ENCODE results near the gene LAMA5. TPM values are rescaled to one million over a fixed set of nuclear protein-coding genes. Genes with fewer than 3 reads are reported as not detected.

LAMA5 gene
- total RNA-seq, 4 donors from 2014 or later: 164 to 427 (median 196) TPM

DNA sequence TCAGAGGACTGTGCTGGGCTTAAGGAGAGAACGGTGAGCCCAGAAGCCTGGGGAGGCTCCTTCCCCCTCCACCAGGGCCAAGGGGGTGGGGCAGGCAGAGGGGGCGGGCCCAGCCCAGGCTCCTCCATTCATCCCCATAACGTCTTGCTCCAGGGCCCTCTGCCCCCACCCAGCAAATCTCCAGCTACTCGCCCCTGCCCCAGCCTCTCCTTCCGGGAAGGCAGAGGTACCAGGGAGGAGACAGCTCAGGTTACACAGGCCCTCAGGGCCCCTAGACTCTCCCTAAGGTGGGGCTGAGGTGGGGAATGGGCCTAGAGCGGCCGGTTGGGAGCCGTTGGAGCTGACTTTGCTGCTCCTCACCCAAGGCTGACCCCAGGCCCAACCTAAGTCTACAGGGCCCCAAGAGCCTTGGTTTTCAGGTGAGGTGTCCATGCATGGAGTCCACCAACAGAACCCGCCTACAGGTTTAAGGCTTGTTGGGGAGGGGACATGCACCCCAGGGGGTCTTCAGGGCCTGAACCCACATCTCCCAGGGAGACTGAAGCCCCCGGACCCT is 1.2 kb downstream of the LAMA5 start:
- 6 to 9% methylated on average over 7 to 9 of the region's 10 CpGs for WGBS, 2 donors
- peak in 1 of 2 donors; percentile 92 for DNase-seq (ENCODE audit: low spot score in 2 of 2)

DNA sequence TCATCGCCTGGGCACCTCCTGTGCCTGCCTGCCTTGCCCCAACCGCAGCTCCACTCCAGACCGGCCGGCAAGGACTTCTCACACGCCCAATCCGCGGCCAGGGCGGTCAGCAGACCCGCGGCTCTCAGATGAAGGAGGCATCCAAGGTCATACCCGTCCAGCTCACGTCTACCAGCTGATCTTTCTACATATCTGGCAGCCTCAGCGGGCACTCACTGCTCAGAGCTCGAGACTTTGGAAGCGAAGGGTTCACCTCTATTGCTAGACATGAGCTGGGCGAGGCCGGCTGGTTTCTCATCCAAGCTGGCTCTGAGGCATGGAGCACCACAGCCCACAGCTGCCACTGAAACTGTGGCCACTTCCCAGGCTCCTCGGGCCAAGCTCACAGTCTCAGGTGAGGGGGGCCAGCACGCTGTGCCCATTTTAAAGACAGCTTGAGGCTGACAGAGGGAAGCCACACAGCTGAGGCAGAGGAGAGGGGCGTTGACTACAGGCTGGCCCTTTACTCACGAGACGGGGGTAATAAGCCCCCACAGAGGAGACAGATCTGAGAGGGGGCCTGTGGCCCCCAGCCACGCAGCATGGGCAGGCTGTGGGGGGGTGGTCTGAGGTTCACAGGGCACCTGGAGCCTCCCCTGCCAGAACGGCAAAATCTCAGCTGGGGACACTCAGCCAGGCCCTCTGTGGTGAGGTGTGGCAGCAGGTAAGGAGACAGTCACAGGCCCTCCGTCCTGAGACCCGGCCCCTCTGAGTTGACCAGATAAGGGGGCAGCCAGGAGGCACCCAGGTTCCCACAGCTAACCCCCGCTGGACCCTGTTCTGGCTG is 2.0 kb downstream of the LAMA5 start:
- WGBS, 2 donors: 20 to 24% methylated on average over 23 to 26 of the region's 27 CpGs
- no peak for DNase-seq (ENCODE audit: low spot score in 2 of 2)
- H3K4me3 ChIP-seq (ENCODE audit: low read depth, poor library complexity, severe bottlenecking): no peak overlapping the region
- TF ChIP-seq POLR2A (IDR thresholded peaks at IDR 0.05): no peak
- TF ChIP-seq, protein P1, sequence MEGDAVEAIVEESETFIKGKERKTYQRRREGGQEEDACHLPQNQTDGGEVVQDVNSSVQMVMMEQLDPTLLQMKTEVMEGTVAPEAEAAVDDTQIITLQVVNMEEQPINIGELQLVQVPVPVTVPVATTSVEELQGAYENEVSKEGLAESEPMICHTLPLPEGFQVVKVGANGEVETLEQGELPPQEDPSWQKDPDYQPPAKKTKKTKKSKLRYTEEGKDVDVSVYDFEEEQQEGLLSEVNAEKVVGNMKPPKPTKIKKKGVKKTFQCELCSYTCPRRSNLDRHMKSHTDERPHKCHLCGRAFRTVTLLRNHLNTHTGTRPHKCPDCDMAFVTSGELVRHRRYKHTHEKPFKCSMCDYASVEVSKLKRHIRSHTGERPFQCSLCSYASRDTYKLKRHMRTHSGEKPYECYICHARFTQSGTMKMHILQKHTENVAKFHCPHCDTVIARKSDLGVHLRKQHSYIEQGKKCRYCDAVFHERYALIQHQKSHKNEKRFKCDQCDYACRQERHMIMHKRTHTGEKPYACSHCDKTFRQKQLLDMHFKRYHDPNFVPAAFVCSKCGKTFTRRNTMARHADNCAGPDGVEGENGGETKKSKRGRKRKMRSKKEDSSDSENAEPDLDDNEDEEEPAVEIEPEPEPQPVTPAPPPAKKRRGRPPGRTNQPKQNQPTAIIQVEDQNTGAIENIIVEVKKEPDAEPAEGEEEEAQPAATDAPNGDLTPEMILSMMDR (IDR thresholded peaks at IDR 0.05): no peak
- intact Hi-C loops (cut with DNase I; ENCODE audit: low total_unique reads): loop anchor here (10.0 kb wide), 1 partner anchor 50 kb away; no protein-coding TSS in a partner anchor

More for the DNA sequence above, 1.2 kb downstream of the LAMA5 start:
- no peak for TF ChIP-seq POLR2A (IDR thresholded peaks at IDR 0.05)
- TF ChIP-seq, protein P1 (IDR thresholded peaks at IDR 0.05): no peak
- intact Hi-C loops (cut with DNase I; ENCODE audit: low total_unique reads): loop anchor here (10.0 kb wide), 1 partner anchor 51 kb away; no protein-coding TSS in a partner anchor
- H3K4me3 ChIP-seq (ENCODE audit: low read depth, poor library complexity, severe bottlenecking): peak overlapping the region; percentile 63

DNA sequence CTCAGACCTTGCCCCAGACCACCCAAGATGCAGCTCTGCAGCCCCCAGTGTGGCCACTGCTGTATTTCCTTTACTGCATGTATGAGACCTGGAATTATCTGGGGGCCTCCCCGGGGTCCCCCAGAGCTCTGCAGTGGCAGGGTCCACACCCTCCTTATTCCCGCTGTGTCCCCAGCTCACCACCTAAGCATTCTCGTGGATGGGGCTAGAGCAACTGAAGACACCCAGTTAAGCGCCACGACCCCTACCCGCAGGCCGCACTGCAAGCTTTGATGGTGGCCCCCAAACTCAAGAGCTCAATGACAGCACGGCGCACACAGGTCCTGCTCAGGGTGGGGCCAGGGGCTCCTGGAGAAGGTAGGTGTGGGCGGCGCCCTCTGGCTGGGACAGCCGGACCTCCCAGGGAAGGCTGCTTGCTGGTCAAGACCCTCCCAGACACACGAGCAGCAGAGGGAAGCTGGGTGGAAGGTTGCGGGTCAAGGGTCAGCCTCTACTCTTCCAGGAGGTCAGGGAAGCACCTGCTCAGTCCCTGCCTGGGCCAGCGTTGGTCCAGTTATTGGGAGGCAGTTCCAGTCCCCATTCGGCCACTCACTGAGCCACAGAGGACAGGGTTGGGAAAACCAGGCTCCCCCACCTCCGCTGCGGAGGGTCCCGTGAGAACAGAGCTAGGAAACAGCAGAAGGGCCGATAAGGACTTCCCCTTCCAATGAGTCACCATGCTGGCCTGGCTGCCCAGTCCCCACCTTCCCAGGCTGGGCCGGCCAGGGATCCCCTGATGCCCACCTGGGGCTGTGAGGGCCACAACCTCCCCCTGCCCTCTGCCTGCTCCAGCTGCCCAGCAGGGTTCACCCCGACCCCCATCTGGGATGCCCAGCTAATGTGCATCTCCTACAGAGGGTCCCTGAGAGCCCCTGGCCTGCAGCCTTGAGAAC is 2.9 kb downstream of the LAMA5 start:
- intact Hi-C loops (cut with DNase I; ENCODE audit: low total_unique reads): loop anchor here (10.0 kb wide), 1 partner anchor 49 kb away; no protein-coding TSS in a partner anchor
- 50 to 51% methylated on average over 22 of the region's 22 CpGs for WGBS, 2 donors
- DNase-seq (ENCODE audit: low spot score in 2 of 2): peak in 1 of 2 donors; percentile 89
- TF ChIP-seq, protein P1 (IDR thresholded peaks at IDR 0.05): no peak
- no peak for TF ChIP-seq POLR2A (IDR thresholded peaks at IDR 0.05)
- H3K4me3 ChIP-seq (ENCODE audit: low read depth, poor library complexity, severe bottlenecking): no peak overlapping the region

DNA sequence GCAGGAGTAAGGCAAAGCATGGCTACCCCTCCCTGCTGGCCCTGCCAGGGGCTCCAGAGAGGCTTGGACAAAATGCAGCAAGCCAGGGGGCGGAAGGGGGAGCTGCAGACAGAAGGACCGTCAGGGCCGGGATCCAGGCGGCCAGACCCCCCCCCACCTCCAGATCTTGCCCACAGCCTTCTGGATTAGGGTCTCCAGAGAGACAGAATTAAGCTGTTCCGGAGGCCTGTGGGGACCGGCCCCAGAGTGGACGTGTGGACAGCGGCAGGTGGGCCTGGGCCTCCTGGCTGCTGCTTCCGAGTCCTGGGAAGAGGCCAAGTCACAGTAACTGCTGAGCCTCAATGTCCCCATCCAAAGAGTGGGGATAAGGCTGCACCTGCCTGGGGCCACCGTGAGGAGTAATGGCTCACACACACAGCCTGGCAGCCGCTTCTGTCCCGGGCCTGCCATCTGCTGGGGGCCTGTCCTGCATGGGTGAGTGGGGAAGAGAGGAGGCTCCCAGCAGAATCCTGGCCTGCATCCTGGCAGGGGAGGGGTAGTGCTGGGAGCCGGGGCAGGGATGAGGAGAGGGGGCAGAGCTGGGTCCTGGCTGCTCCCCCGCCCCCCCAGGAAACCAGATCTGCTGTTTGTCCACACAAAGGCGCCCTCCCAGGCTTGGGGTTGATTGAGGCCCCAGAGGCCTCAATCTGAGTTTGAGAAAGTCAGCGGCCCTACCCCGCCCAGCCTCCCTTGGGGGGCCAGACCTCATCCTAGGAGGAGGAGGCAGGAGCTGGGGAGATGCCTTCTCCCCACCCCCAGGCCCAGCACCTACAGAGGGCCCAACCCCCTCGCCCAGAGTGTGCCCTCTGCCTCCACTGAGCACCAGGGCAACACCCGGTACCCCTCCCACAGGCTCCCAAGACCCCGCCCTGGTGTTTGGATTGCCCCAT is 3.9 kb downstream of the LAMA5 start:
- 46 to 62% methylated on average over 17 to 19 of the region's 20 CpGs for WGBS, 2 donors
- intact Hi-C loops (cut with DNase I; ENCODE audit: low total_unique reads): loop anchor here (10.0 kb wide), 1 partner anchor 48 kb away; no protein-coding TSS in a partner anchor
- peak in 1 of 2 donors; percentile 84 for DNase-seq (ENCODE audit: low spot score in 2 of 2)
- TF ChIP-seq POLR2A (IDR thresholded peaks at IDR 0.05): no peak
- TF ChIP-seq, protein P1 (IDR thresholded peaks at IDR 0.05): no peak
- H3K4me3 ChIP-seq (ENCODE audit: low read depth, poor library complexity, severe bottlenecking): no peak overlapping the region

All from lower leg skin (tissue), 4 donors.